Measurements from ENCODE around the gene CEP112.

The CEP112 gene

GRCh38 chr17:65978871-65979270, 213.1 kb downstream of the CEP112 start:
- H3K36me3 ChIP-seq = no peaks in the 10 kb centered on the region
- no peak overlapping the region for H3K27ac ChIP-seq
- no peaks in the 10 kb centered on the region for H3K9me3 ChIP-seq (ENCODE audit: severe bottlenecking)
- DNase-seq = no peak
- H3K27me3 ChIP-seq (ENCODE audit: insufficient read depth, low read depth, severe bottlenecking) = no peaks in the 10 kb centered on the region
- no peak overlapping the region for H3K4me3 ChIP-seq (ENCODE audit: low read depth, low read length)
- no peak for TF ChIP-seq CTCF (IDR thresholded peaks at IDR 0.05; ENCODE audit: low read depth, low read length)

GRCh38 chr17:65977041-65977440, 214.9 kb downstream of the CEP112 start:
- DNase-seq = no peak
- Histone ChIP-seq H3K27me3 (ENCODE audit: insufficient read depth, low read depth, severe bottlenecking) (no peaks in the 10 kb centered on the region), H3K4me3 (ENCODE audit: low read depth, low read length) (no peak overlapping the region), H3K36me3 (no peaks in the 10 kb centered on the region), H3K9me3 (ENCODE audit: severe bottlenecking) (no peaks in the 10 kb centered on the region), H3K27ac (no peak overlapping the region)
- TF ChIP-seq CTCF (IDR thresholded peaks at IDR 0.05; ENCODE audit: low read depth, low read length) = no peak

- no peak overlapping the region for H3K27ac ChIP-seq
- no peaks in the 10 kb centered on the region for H3K36me3 ChIP-seq
- DNase-seq = no peak
- H3K27me3 ChIP-seq (ENCODE audit: insufficient read depth, low read depth, severe bottlenecking) = no peaks in the 10 kb centered on the region
- peaks cover 5% of the 10 kb centered on the region for H3K9me3 ChIP-seq (ENCODE audit: severe bottlenecking)
- no peak overlapping the region for H3K4me3 ChIP-seq (ENCODE audit: low read depth, low read length)
- TF ChIP-seq CTCF (IDR thresholded peaks at IDR 0.05; ENCODE audit: low read depth, low read length) = no peak
These were observed 216.1 kb downstream of the CEP112 start for GRCh38 chr17:65975878-65976277.

GRCh38 chr17:65973237-65973636, 218.7 kb downstream of the CEP112 start:
- TF ChIP-seq CTCF (IDR thresholded peaks at IDR 0.05; ENCODE audit: low read depth, low read length) = no peak
- no peaks in the 10 kb centered on the region for H3K36me3 ChIP-seq
- no peak overlapping the region for H3K27ac ChIP-seq
- DNase-seq = no peak
- H3K4me3 ChIP-seq (ENCODE audit: low read depth, low read length) = no peak overlapping the region
- no peaks in the 10 kb centered on the region for H3K27me3 ChIP-seq (ENCODE audit: insufficient read depth, low read depth, severe bottlenecking)
- peaks cover 21% of the 10 kb centered on the region for H3K9me3 ChIP-seq (ENCODE audit: severe bottlenecking)

- no peaks in the 10 kb centered on the region for H3K36me3 ChIP-seq
- TF ChIP-seq CTCF (IDR thresholded peaks at IDR 0.05; ENCODE audit: low read depth, low read length) = no peak
- no peaks in the 10 kb centered on the region for H3K27me3 ChIP-seq (ENCODE audit: insufficient read depth, low read depth, severe bottlenecking)
- H3K4me3 ChIP-seq (ENCODE audit: low read depth, low read length) = no peak overlapping the region
- peaks cover 21% of the 10 kb centered on the region for H3K9me3 ChIP-seq (ENCODE audit: severe bottlenecking)
- H3K27ac ChIP-seq = no peak overlapping the region
- DNase-seq = no peak
These were observed 224.6 kb downstream of the CEP112 start for GRCh38 chr17:65967372-65967771.

- DNase-seq = no peak
- Histone ChIP-seq H3K27me3 (ENCODE audit: insufficient read depth, low read depth, severe bottlenecking) (no peaks in the 10 kb centered on the region), H3K27ac (no peak overlapping the region), H3K4me3 (ENCODE audit: low read depth, low read length) (no peak overlapping the region), H3K9me3 (ENCODE audit: severe bottlenecking) (peaks cover 18% of the 10 kb centered on the region), H3K36me3 (no peaks in the 10 kb centered on the region)
- no peak for TF ChIP-seq CTCF (IDR thresholded peaks at IDR 0.05; ENCODE audit: low read depth, low read length)
These were observed 225.7 kb downstream of the CEP112 start for GRCh38 chr17:65966072-65966695.
